Measurements from ENCODE around the gene NSF.
"Not testable (repeated sequence)": the region's sequence is repeated elsewhere in the genome, so short reads cannot be mapped to it uniquely, and the experiment has no call there.

DNA sequence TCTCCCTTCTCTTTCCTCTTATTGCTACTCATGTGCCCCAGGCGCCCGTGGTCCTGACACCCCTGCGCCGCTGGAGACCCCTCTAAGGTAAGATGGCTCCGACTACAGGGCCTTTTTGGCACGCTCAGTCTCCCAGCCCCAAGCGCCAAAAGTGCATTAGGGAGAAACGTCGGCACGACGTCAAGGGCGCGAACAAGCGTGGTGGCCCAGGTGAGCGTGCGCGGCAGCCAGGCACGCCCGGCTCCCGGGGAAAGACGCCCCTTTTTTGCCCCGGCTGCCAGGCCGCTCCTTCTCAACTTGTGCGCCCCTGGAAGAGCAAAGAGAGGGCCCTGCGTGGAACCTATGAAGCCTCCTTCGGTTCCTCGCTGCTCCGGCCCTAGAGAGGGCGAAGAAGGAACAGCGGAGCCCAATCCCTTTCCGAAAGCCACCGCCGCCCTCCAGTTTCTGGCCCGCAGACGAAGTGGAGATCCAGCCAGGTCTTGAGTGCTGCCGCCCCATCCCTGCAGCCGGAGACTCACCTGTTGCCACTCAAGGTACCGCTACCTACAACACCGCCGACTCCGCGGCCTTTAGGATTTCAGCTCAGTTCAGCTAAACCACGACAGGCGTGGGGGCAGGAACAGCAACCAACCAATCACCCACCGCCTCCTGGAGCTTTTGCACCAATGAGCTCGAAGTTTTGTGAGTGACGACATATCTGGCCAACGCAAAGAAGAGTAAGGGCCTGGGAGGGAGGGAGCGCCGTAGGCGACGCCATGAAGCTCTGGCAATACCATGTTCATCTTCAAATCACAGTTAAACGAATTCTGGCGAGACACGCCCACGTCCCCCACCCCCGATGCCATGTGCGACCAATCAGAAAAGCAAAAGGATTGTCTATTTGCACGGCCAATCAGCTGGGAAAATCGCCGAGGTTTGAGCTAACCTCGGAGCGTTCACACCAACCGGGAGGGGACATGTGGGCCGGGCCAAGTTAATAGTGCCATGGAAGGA lies 11.1 kb upstream of the NSF start, which contains the start of gene ARL17A:
- TF ChIP-seq, protein P1, sequence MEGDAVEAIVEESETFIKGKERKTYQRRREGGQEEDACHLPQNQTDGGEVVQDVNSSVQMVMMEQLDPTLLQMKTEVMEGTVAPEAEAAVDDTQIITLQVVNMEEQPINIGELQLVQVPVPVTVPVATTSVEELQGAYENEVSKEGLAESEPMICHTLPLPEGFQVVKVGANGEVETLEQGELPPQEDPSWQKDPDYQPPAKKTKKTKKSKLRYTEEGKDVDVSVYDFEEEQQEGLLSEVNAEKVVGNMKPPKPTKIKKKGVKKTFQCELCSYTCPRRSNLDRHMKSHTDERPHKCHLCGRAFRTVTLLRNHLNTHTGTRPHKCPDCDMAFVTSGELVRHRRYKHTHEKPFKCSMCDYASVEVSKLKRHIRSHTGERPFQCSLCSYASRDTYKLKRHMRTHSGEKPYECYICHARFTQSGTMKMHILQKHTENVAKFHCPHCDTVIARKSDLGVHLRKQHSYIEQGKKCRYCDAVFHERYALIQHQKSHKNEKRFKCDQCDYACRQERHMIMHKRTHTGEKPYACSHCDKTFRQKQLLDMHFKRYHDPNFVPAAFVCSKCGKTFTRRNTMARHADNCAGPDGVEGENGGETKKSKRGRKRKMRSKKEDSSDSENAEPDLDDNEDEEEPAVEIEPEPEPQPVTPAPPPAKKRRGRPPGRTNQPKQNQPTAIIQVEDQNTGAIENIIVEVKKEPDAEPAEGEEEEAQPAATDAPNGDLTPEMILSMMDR (IDR thresholded peaks at IDR 0.05; ENCODE audit: insufficient read depth, low read length): not testable (repeated sequence)
- not testable (repeated sequence) for TF ChIP-seq POLR2AphosphoS5 (IDR thresholded peaks at IDR 0.05; ENCODE audit: low read depth); SPI1 (IDR thresholded peaks at IDR 0.05; ENCODE audit: borderline replicate concordance, low read depth)

All from HL-60 (cell line).